GM12865 (cell line): Measurements from ENCODE around the gene ZNF865.

Source experiments
- DNase-seq: peaks from one replicate; pipeline ENCODE4 v3.0.0; 2010; ENCODE audit warnings: low read depth
- H3K4me3 ChIP-seq: 2 replicates; pipeline ENCODE4 v1.5.1; 2011; ENCODE audit warnings: mild to moderate bottlenecking, low read depth, low read length, control low read depth
- CTCF ChIP-seq: IDR thresholded peaks from 2 replicates; pipeline ENCODE4 v1.5.1; 2011; ENCODE audit warnings: low read length, control low read depth, low read depth, inconsistent platforms; ENCODE audit not compliant: insufficient read depth; ENCODE audit errors: missing control alignments

The ZNF865 gene

GRCh38 chr19:55621205-55621672 lies 15.8 kb downstream of the ZNF865 start:
- no peak overlapping the region for H3K4me3 ChIP-seq
- no peak for TF ChIP-seq CTCF
- DNase-seq: no peak

- TF ChIP-seq CTCF: no peak
- H3K4me3 ChIP-seq: no peak overlapping the region
- DNase-seq: no peak
Measured at GRCh38 chr19:55621673-55622231, 16.3 kb downstream of the ZNF865 start.

GRCh38 chr19:55622242-55622969 lies 17.0 kb downstream of the ZNF865 start:
- H3K4me3 ChIP-seq: no peak overlapping the region
- no peak for DNase-seq
- no peak for TF ChIP-seq CTCF

- H3K4me3 ChIP-seq: no peak overlapping the region
- no peak for DNase-seq
- TF ChIP-seq CTCF: no peak
Measured at GRCh38 chr19:55623130-55623529, 17.7 kb downstream of the ZNF865 start.

GRCh38 chr19:55623561-55623960 lies 18.1 kb downstream of the ZNF865 start:
- no peak for TF ChIP-seq CTCF
- DNase-seq: no peak
- H3K4me3 ChIP-seq: no peak overlapping the region

- peak; percentile 96 for DNase-seq
- peak within 1 kb of the TSS; percentile 67 for H3K4me3 ChIP-seq
- TF ChIP-seq CTCF: no peak
Measured at GRCh38 chr19:55624109-55625003, 18.9 kb downstream of the ZNF865 start, which contains the start of gene ZNF784. Gene ZNF784, minus strand, starts transcription at chr19:55624566. Its CDS starts 5 bp downstream, at chr19:55624561.
